Astrocyte (in vitro differentiated cells and primary cell): ENCODE results near the gene PRODH2.

ENCODE experiments used
- EZH2 ChIP-seq: IDR thresholded peaks from 2 replicates; pipeline ENCODE4 v1.6.1; 2012; ENCODE audit warnings: mild to moderate bottlenecking, low read length, inconsistent platforms; ENCODE audit not compliant: insufficient read depth
- TF ChIP-seq, protein P1 (sequence below): IDR thresholded peaks from 2 replicates; pipeline ENCODE4 v1.5.1; 2011; ENCODE audit warnings: low read depth, mild to moderate bottlenecking, inconsistent platforms, low read length, moderate library complexity; ENCODE audit not compliant: insufficient read depth

DNA sequence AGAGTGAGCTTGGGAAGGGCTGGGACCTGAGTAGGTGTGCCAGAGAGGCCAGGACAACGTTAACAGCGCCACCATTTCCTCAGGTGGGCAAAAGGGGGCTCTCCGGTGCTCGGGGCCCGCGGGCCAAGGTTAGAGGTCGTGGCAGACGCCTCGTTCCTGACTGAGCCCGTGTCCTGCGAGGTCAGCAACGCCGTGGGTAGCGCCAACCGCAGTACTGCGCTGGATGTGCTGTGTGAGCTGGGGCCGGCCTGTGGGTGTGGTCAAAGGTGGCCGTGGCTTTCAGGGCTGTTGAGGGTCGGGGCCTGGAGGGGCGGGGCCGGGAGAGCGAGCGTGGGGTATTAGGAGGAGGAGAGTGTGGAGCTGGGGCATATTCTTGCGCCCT lies 47.8 kb upstream of the PRODH2 start:
- no peak for TF ChIP-seq EZH2
- TF ChIP-seq, protein P1, sequence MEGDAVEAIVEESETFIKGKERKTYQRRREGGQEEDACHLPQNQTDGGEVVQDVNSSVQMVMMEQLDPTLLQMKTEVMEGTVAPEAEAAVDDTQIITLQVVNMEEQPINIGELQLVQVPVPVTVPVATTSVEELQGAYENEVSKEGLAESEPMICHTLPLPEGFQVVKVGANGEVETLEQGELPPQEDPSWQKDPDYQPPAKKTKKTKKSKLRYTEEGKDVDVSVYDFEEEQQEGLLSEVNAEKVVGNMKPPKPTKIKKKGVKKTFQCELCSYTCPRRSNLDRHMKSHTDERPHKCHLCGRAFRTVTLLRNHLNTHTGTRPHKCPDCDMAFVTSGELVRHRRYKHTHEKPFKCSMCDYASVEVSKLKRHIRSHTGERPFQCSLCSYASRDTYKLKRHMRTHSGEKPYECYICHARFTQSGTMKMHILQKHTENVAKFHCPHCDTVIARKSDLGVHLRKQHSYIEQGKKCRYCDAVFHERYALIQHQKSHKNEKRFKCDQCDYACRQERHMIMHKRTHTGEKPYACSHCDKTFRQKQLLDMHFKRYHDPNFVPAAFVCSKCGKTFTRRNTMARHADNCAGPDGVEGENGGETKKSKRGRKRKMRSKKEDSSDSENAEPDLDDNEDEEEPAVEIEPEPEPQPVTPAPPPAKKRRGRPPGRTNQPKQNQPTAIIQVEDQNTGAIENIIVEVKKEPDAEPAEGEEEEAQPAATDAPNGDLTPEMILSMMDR: no peak
